HepG2 (cell line): ENCODE data around the gene LENG1.

Source experiments
- ADNP ChIP-seq: sonication (generic); formaldehyde crosslinking; IDR thresholded peaks from 2 replicates; pipeline ENCODE4 v1.4.0; 2020; ENCODE audit warnings: missing genetic modification reagents
- EZH2 ChIP-seq: conservative IDR thresholded peaks from 2 replicates; pipeline ENCODE4 v1.6.1; 2012; ENCODE audit warnings: mild to moderate bottlenecking, low read depth, low read length, moderate library complexity
- REXO4 ChIP-seq: sonication (generic); formaldehyde crosslinking; IDR thresholded peaks from 2 replicates; pipeline ENCODE4 v1.8.0; 2022; ENCODE audit warnings: missing genetic modification reagents, mild to moderate bottlenecking, borderline replicate concordance
- SMAD1 ChIP-seq: sonication (generic); formaldehyde crosslinking; IDR thresholded peaks from 2 replicates; pipeline ENCODE4 v1.4.0; 2020; ENCODE audit warnings: missing genetic modification reagents, low read depth, mild to moderate bottlenecking, borderline replicate concordance
- TCF12 ChIP-seq, 2 experiments: fragments of 450-650 bp in 1 of 2; sonication (generic) in 1 of 2; formaldehyde crosslinking in 1 of 2; IDR thresholded peaks; 2 replicates each; pipeline versions ENCODE4 v1.6.1 to v1.8.0; 2017 to 2022; ENCODE audit warnings: antibody characterized with exemption in 1 of 2, mild to moderate bottlenecking in 1 of 2, missing genetic modification reagents in 1 of 2, moderate library complexity in 1 of 2
- ZNF274 ChIP-seq: sonication (generic); formaldehyde crosslinking; IDR thresholded peaks from 2 replicates; pipeline ENCODE4 v1.5.1; 2020; ENCODE audit warnings: mild to moderate bottlenecking, missing genetic modification reagents
- ZNF567 ChIP-seq: sonication (generic); formaldehyde crosslinking; IDR thresholded peaks from 2 replicates; pipeline ENCODE4 v1.8.1; 2023; ENCODE audit warnings: mild to moderate bottlenecking, missing genetic modification reagents, borderline replicate concordance
- TF ChIP-seq, protein P1 (sequence below): sonication (generic); formaldehyde crosslinking; IDR thresholded peaks from 2 replicates; pipeline ENCODE4 v1.8.1; 2023; ENCODE audit warnings: missing genetic modification reagents, inconsistent platforms, borderline replicate concordance

GRCh38 chr19:54149021-54149812, 10.3 kb downstream of the LENG1 start:
- TF ChIP-seq REXO4 (CRISPR knock-in tag) (no peak), ADNP (CRISPR knock-in tag) (no peak), EZH2 (no peak), SMAD1 (CRISPR knock-in tag) (no peak), ZNF567 (CRISPR knock-in tag) (no peak), TCF12 (IDR thresholded peaks at IDR 0.05) (no peak), TCF12 (CRISPR knock-in tag; IDR thresholded peaks at IDR 0.05) (no peak), ZNF274 (no peak)
- TF ChIP-seq, protein P1, sequence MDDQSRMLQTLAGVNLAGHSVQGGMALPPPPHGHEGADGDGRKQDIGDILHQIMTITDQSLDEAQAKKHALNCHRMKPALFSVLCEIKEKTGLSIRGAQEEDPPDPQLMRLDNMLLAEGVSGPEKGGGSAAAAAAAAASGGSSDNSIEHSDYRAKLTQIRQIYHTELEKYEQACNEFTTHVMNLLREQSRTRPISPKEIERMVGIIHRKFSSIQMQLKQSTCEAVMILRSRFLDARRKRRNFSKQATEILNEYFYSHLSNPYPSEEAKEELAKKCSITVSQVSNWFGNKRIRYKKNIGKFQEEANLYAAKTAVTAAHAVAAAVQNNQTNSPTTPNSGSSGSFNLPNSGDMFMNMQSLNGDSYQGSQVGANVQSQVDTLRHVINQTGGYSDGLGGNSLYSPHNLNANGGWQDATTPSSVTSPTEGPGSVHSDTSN (CRISPR knock-in tag), result no peak
